ENCODE data around the gene GRID2. TPM values are rescaled to one million over a fixed set of nuclear protein-coding genes. Genes with fewer than 3 reads are reported as not detected.

The GRID2 gene
- polyA plus RNA-seq (2013, experiment 1 of 2): 13.6 TPM
- polyA plus RNA-seq (2013, experiment 2 of 2): 12.9 TPM

DNA sequence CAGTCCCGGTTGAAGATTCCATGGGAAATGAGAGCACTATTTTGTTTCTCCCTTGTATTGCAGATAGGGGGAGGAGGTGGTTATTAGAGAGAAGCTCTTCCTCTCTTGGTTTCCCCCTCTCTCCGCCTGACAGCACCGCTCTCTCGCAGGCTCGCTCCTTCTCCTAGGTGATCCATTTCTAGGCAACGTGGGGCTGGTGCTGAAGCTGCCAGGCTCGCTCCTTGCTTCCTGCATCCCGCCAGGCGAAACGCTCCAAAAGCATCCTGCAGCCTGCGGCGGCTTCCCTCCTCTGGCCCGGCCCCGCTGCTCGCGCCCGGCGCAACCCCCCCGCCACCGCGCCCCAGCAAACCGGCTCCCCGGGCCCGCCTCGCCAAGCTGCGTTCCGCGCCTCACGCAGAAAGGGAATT, at the start of gene GRID2:
Gene GRID2, plus strand, starts transcription at position 346 of the 407 bp plus-strand sequence.
- WGBS: under 1% methylated on average over 29 of the region's 29 CpGs
- peak within 1 kb of the TSS; percentile 80 for H3K4me3 ChIP-seq (ENCODE audit: low read length)

DNA sequence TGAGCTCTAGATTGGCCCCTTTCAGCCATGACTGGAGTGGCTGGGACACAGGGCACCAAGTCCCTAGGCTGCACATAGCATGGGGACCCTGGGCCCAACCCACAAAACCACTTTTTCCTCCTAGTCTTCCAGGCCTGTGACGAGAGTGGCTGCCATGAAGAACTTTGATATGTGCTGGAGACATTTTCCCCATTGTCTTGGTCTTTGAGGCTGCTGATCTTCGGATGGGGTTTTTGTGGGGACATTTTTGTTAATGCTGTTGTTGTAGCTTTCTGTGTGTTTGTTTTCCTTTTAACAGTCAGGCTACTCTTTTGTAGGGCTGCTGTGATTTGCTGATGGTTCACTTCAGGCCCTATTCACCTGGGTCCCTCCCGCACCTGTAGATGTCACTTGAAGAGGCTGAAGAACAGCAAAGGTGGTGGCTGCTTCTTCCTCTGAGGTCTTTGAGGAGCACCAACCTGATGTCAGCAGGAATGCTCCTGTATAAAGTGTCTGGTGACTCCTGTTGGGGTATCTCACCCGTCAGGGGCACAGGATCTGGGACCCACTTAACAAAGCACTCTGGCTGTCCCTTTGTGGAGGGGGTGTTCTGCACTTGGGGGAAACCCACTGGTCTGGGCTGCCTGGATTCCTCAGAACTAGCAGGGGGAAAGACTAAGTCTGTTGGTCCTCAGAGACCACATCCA, 49.6 kb upstream of the GRID2 start:
- Histone ChIP-seq H3K9me3 (ENCODE audit: insufficient read depth, low read depth, low read length) (peaks cover 81% of the 10 kb centered on the region), H3K27ac (ENCODE audit: low read depth, low read length) (no peak overlapping the region), H3K9ac (ENCODE audit: low read depth, low read length) (no peak overlapping the region), H3K36me3 (ENCODE audit: insufficient read depth, low read length) (peaks cover 25% of the 10 kb centered on the region), H3K4me1 (ENCODE audit: insufficient read depth, low read length) (no peaks in the 10 kb centered on the region), H3K4me3 (ENCODE audit: low read length) (no peak overlapping the region), H3K27me3 (ENCODE audit: insufficient read depth, low read length) (no peaks in the 10 kb centered on the region)
- WGBS: 83% methylated on average over 4 of the region's 4 CpGs

More for the DNA sequence above, at the start of gene GRID2:
- H3K4me1 ChIP-seq (ENCODE audit: insufficient read depth, low read length): peaks cover 36% of the 10 kb centered on the region
- H3K9me3 ChIP-seq (ENCODE audit: insufficient read depth, low read depth, low read length): no peaks in the 10 kb centered on the region
- H3K27me3 ChIP-seq (ENCODE audit: insufficient read depth, low read length): peaks cover 40% of the 10 kb centered on the region; the same call in 1 of the 2 replicates
- H3K36me3 ChIP-seq (ENCODE audit: insufficient read depth, low read length): no peaks in the 10 kb centered on the region
- H3K27ac ChIP-seq (ENCODE audit: low read depth, low read length): peak within 1 kb of the TSS; percentile 3; the same call in 1 of the 2 replicates
- H3K9ac ChIP-seq (ENCODE audit: low read depth, low read length): peak within 1 kb of the TSS; percentile 59; the same call in 1 of the 2 replicates

- 76% methylated on average over 8 of the region's 8 CpGs for WGBS
- Histone ChIP-seq H3K27me3 (ENCODE audit: insufficient read depth, low read length) (no peaks in the 10 kb centered on the region), H3K9ac (ENCODE audit: low read depth, low read length) (no peak overlapping the region), H3K36me3 (ENCODE audit: insufficient read depth, low read length) (peaks cover 30% of the 10 kb centered on the region), H3K4me3 (ENCODE audit: low read length) (no peak overlapping the region), H3K9me3 (ENCODE audit: insufficient read depth, low read depth, low read length) (peaks cover 75% of the 10 kb centered on the region), H3K27ac (ENCODE audit: low read depth, low read length) (no peak overlapping the region), H3K4me1 (ENCODE audit: insufficient read depth, low read length) (no peaks in the 10 kb centered on the region)
Measured at GRCh38 chr4:92254767-92255442, 48.9 kb upstream of the GRID2 start.

- Histone ChIP-seq H3K27me3 (ENCODE audit: insufficient read depth, low read length) (no peaks in the 10 kb centered on the region), H3K27ac (ENCODE audit: low read depth, low read length) (no peak overlapping the region), H3K4me1 (ENCODE audit: insufficient read depth, low read length) (no peaks in the 10 kb centered on the region), H3K36me3 (ENCODE audit: insufficient read depth, low read length) (peaks cover 39% of the 10 kb centered on the region), H3K9ac (ENCODE audit: low read depth, low read length) (no peak overlapping the region), H3K4me3 (ENCODE audit: low read length) (no peak overlapping the region), H3K9me3 (ENCODE audit: insufficient read depth, low read depth, low read length) (peaks cover 68% of the 10 kb centered on the region)
- 92% methylated on average over 1 of the region's 1 CpG for WGBS
Measured at GRCh38 chr4:92255920-92256244, 47.9 kb upstream of the GRID2 start.

- Histone ChIP-seq H3K27me3 (ENCODE audit: insufficient read depth, low read length) (no peaks in the 10 kb centered on the region), H3K4me3 (ENCODE audit: low read length) (no peak overlapping the region), H3K9me3 (ENCODE audit: insufficient read depth, low read depth, low read length) (peaks cover 45% of the 10 kb centered on the region), H3K27ac (ENCODE audit: low read depth, low read length) (no peak overlapping the region), H3K9ac (ENCODE audit: low read depth, low read length) (no peak overlapping the region), H3K4me1 (ENCODE audit: insufficient read depth, low read length) (no peaks in the 10 kb centered on the region), H3K36me3 (ENCODE audit: insufficient read depth, low read length) (peaks cover 62% of the 10 kb centered on the region)
- 89% methylated on average over 1 of the region's 1 CpG for WGBS
Measured at GRCh38 chr4:92257931-92258857, 45.6 kb upstream of the GRID2 start.

- Histone ChIP-seq H3K36me3 (ENCODE audit: insufficient read depth, low read length) (peaks cover 93% of the 10 kb centered on the region), H3K4me3 (ENCODE audit: low read length) (no peak overlapping the region), H3K4me1 (ENCODE audit: insufficient read depth, low read length) (0 out of 2 replicates have a peak, but pooled peaks cover 4% of the 10 kb centered on the region), H3K9ac (ENCODE audit: low read depth, low read length) (no peak overlapping the region), H3K9me3 (ENCODE audit: insufficient read depth, low read depth, low read length) (peaks cover 16% of the 10 kb centered on the region; the same call in 1 of the 2 replicates), H3K27me3 (ENCODE audit: insufficient read depth, low read length) (no peaks in the 10 kb centered on the region), H3K27ac (ENCODE audit: low read depth, low read length) (no peak overlapping the region)
- no CpG with 5 or more reads among the region's 2 CpGs for WGBS
Measured at GRCh38 chr4:92261256-92261655, 42.5 kb upstream of the GRID2 start.

DNA sequence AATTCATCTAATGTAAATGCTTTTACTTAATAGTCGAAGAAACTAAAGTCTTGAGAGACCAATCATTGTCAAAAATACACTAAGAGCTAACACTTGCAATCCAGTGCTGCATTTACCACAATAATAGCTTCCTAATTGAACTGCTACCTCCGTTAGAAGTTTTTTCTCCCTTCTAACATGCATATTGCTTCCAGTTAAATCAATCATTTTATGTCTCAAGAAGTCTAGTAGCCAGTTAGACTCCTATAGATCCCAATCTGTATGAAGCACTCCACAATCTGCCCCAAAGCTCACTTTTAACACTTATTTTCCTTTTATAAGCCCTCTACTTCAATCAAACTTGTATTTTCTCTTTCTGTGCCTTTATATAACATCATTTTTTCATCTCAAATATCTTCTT, 41.4 kb upstream of the GRID2 start:
- no peak overlapping the region for H3K27ac ChIP-seq (ENCODE audit: low read depth, low read length)
- H3K9ac ChIP-seq (ENCODE audit: low read depth, low read length): no peak overlapping the region
- H3K27me3 ChIP-seq (ENCODE audit: insufficient read depth, low read length): no peaks in the 10 kb centered on the region
- peaks cover 6% of the 10 kb centered on the region; the same call in 1 of the 2 replicates for H3K9me3 ChIP-seq (ENCODE audit: insufficient read depth, low read depth, low read length)
- H3K4me3 ChIP-seq (ENCODE audit: low read length): no peak overlapping the region
- 95% methylated on average over 2 of the region's 2 CpGs for WGBS
- peaks cover 9% of the 10 kb centered on the region; the same call in 1 of the 2 replicates for H3K4me1 ChIP-seq (ENCODE audit: insufficient read depth, low read length)
- peaks cover 96% of the 10 kb centered on the region for H3K36me3 ChIP-seq (ENCODE audit: insufficient read depth, low read length)

DNA sequence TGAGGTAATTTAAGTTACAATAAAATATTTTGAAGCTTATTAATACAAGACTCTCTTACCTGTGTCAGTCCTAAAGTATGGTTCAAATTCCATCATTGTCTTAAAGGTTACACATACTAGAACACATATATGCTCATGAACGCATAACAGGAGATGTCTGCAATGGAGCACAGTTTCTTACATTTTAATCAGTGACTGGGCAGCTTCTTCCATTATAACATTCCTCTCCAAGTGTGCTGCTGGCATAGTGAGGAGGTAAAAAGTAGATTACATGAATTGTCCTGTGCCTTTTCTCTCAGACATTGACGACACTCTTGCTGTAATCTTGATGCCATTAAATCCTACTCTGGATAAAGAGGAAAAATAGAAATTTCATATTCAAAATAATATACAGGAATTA, 40.8 kb upstream of the GRID2 start:
- Histone ChIP-seq H3K9ac (ENCODE audit: low read depth, low read length) (no peak overlapping the region), H3K4me3 (ENCODE audit: low read length) (no peak overlapping the region), H3K36me3 (ENCODE audit: insufficient read depth, low read length) (peaks cover 96% of the 10 kb centered on the region), H3K27me3 (ENCODE audit: insufficient read depth, low read length) (no peaks in the 10 kb centered on the region), H3K27ac (ENCODE audit: low read depth, low read length) (no peak overlapping the region), H3K4me1 (ENCODE audit: insufficient read depth, low read length) (peaks cover 14% of the 10 kb centered on the region), H3K9me3 (ENCODE audit: insufficient read depth, low read depth, low read length) (no peaks in the 10 kb centered on the region; the same call in 1 of the 2 replicates)
- 100% methylated on average over 1 of the region's 2 CpGs for WGBS

GRCh38 chr4:92263575-92263974, 40.2 kb upstream of the GRID2 start:
- Histone ChIP-seq H3K9ac (ENCODE audit: low read depth, low read length) (no peak overlapping the region), H3K4me1 (ENCODE audit: insufficient read depth, low read length) (peaks cover 20% of the 10 kb centered on the region), H3K36me3 (ENCODE audit: insufficient read depth, low read length) (peaks cover 96% of the 10 kb centered on the region), H3K27ac (ENCODE audit: low read depth, low read length) (no peak overlapping the region; the same call in 1 of the 2 replicates), H3K9me3 (ENCODE audit: insufficient read depth, low read depth, low read length) (no peaks in the 10 kb centered on the region; the same call in 1 of the 2 replicates), H3K4me3 (ENCODE audit: low read length) (no peak overlapping the region), H3K27me3 (ENCODE audit: insufficient read depth, low read length) (no peaks in the 10 kb centered on the region)
- 100% methylated on average over 1 of the region's 1 CpG for WGBS

- Histone ChIP-seq H3K9ac (ENCODE audit: low read depth, low read length) (no peak overlapping the region), H3K4me3 (ENCODE audit: low read length) (no peak overlapping the region), H3K27ac (ENCODE audit: low read depth, low read length) (no peak overlapping the region), H3K27me3 (ENCODE audit: insufficient read depth, low read length) (no peaks in the 10 kb centered on the region), H3K9me3 (ENCODE audit: insufficient read depth, low read depth, low read length) (no peaks in the 10 kb centered on the region; the same call in 1 of the 2 replicates), H3K4me1 (ENCODE audit: insufficient read depth, low read length) (peaks cover 26% of the 10 kb centered on the region), H3K36me3 (ENCODE audit: insufficient read depth, low read length) (peaks cover 96% of the 10 kb centered on the region)
- 98% methylated on average over 3 of the region's 3 CpGs for WGBS
Measured at GRCh38 chr4:92264163-92264562, 39.6 kb upstream of the GRID2 start.
